ENCODE data around the gene AGBL4. TPM values are rescaled to one million over a fixed set of nuclear protein-coding genes. Genes with fewer than 3 reads are reported as not detected.

Gene AGBL4
- total RNA-seq, 1 experiment from 2014 or later: not detected

- no peak overlapping the region for H3K4me3 ChIP-seq (replicated peaks in 1 of 2; ENCODE audit: low read depth in 1 of 2, low read length in 2 of 2)
- no peak for TF ChIP-seq SIN3A (IDR thresholded peaks at IDR 0.05; ENCODE audit: low read depth)
- TF ChIP-seq TCF7L2 (IDR thresholded peaks at IDR 0.05; ENCODE audit: borderline replicate concordance, extremely low read depth, insufficient read depth, insufficient read length): no peak
- TF ChIP-seq YY1 (IDR thresholded peaks at IDR 0.05; ENCODE audit: extremely low read depth, insufficient replicate concordance, low read depth, low read length): no peak
- RAD21 ChIA-PET (ENCODE audit: low non-redundant PET in 1 of 2, low total read pairs in 2 of 2, uncharacterized antibody in 2 of 2, unreplicated experiment in 2 of 2): no interaction called here
- H4K20me1 ChIP-seq (ENCODE audit: insufficient read depth): no peaks in the 10 kb centered on the region
- H3K4me1 ChIP-seq (ENCODE audit: control insufficient read depth in 1 of 2, insufficient read depth in 2 of 2, low read length in 2 of 2): no peaks in the 10 kb centered on the region
- POLR2A ChIA-PET: no interaction called here
- no peak overlapping the region for H3K4me2 ChIP-seq (ENCODE audit: low read length)
- H3K27ac ChIP-seq (ENCODE audit: low read depth, low read length): no peak overlapping the region
- H2AFZ ChIP-seq (ENCODE audit: low read depth, low read length, poor library complexity, severe bottlenecking): no peak overlapping the region
- H3K79me2 ChIP-seq (ENCODE audit: insufficient read depth, low read length): no peaks in the 10 kb centered on the region
- H3K27me3 ChIP-seq (ENCODE audit: insufficient read depth, low read length): peaks cover 12% of the 10 kb centered on the region
- H3K9me3 ChIP-seq (ENCODE audit: control insufficient read depth in 1 of 2, insufficient read depth in 1 of 2, low read depth in 1 of 2, low read length in 2 of 2): no peaks in the 10 kb centered on the region
- H3K9ac ChIP-seq (ENCODE audit: low read length): no peak overlapping the region
- BruUV-seq (replicated peaks): no TSS peak
- intact Hi-C loops (cut with micrococcal nuclease): no loop called here
- no peaks in the 10 kb centered on the region for H3K36me3 ChIP-seq (ENCODE audit: control insufficient read depth in 1 of 2, insufficient read depth in 2 of 2, low read length in 2 of 2)
- no peak for ATAC-seq
- CTCF ChIA-PET: no interaction called here
- no peaks in the 10 kb centered on the region for H3K9me2 ChIP-seq (ENCODE audit: insufficient read depth)
- DNase-seq (ENCODE audit: low read depth, low spot score): no peak
These were observed 1282.4 kb downstream of the AGBL4 start for GRCh38 chr1:48741380-48741779.

DNA sequence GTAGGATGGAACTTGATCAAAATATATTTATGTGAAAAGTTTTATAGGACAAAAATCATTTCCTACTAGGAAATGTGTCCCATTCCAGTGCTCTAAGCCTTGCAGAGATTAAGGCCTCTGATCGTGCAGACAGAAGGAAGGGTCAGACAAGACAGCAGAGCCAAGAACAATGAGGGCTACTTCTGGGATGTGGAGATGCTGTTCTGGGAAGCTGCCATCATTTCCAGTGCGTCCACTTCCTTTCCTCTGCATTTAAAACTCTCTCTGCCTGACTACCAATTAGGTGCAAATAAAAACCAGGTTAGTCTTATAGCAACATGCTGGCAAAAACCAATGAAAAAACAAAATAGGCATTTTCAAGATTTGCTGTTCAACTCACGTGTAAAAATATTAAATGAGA lies 1283.1 kb downstream of the AGBL4 start:
- intact Hi-C loops (cut with micrococcal nuclease): no loop called here
- TF ChIP-seq EZH2phosphoT487 (IDR thresholded peaks at IDR 0.05; ENCODE audit: borderline replicate concordance): no peak
- no peak for TF ChIP-seq ATF3 (IDR thresholded peaks at IDR 0.05)
- no peak for TF ChIP-seq ELF1 (IDR thresholded peaks at IDR 0.05; ENCODE audit: borderline replicate concordance, low read depth)
- TF ChIP-seq SP1 (IDR thresholded peaks at IDR 0.05; ENCODE audit: low read depth): no peak
- TF ChIP-seq ZNF274 (IDR thresholded peaks at IDR 0.05; ENCODE audit: low read depth, low read length): no peak
- TF ChIP-seq CEBPB (IDR thresholded peaks at IDR 0.05; ENCODE audit: low read depth): no peak
- TF ChIP-seq FOSL1 (IDR thresholded peaks at IDR 0.05; ENCODE audit: low read depth): no peak
- no peak for TF ChIP-seq ZFX (IDR thresholded peaks at IDR 0.05)
- no peak for TF ChIP-seq YY1 (IDR thresholded peaks at IDR 0.05; ENCODE audit: extremely low read depth, insufficient replicate concordance, low read depth, low read length)
- TF ChIP-seq JUND (IDR thresholded peaks at IDR 0.05): no peak
- RAD21 ChIA-PET (ENCODE audit: low non-redundant PET in 1 of 2, low total read pairs in 2 of 2, uncharacterized antibody in 2 of 2, unreplicated experiment in 2 of 2): no interaction called here
- Histone ChIP-seq H3K79me2 (ENCODE audit: insufficient read depth, low read length) (no peaks in the 10 kb centered on the region), H3K9ac (ENCODE audit: low read length) (no peak overlapping the region), H2AFZ (ENCODE audit: low read depth, low read length, poor library complexity, severe bottlenecking) (no peak overlapping the region), H3K4me2 (ENCODE audit: low read length) (no peak overlapping the region), H3K36me3 (ENCODE audit: control insufficient read depth in 1 of 2, insufficient read depth in 2 of 2, low read length in 2 of 2) (no peaks in the 10 kb centered on the region), H3K27ac (ENCODE audit: low read depth, low read length) (no peak overlapping the region), H3K9me2 (ENCODE audit: insufficient read depth) (no peaks in the 10 kb centered on the region), H4K20me1 (ENCODE audit: insufficient read depth) (no peaks in the 10 kb centered on the region), H3K9me3 (ENCODE audit: control insufficient read depth in 1 of 2, insufficient read depth in 1 of 2, low read depth in 1 of 2, low read length in 2 of 2) (no peaks in the 10 kb centered on the region), H3K27me3 (ENCODE audit: insufficient read depth, low read length) (peaks cover 12% of the 10 kb centered on the region), H3K4me3 (replicated peaks in 1 of 2; ENCODE audit: low read depth in 1 of 2, low read length in 2 of 2) (no peak overlapping the region), H3K4me1 (ENCODE audit: control insufficient read depth in 1 of 2, insufficient read depth in 2 of 2, low read length in 2 of 2) (no peaks in the 10 kb centered on the region)
- CTCF ChIA-PET: no interaction called here
- POLR2A ChIA-PET: no interaction called here
- BruUV-seq (replicated peaks): no TSS peak
- ATAC-seq (no peak), DNase-seq (ENCODE audit: low read depth, low spot score) (no peak)

All from HCT116 (cell line).